NB4 (cell line): ENCODE measurements around the gene BDKRB2.

Experiments used
- CTCF ChIP-seq: IDR thresholded peaks from one replicate; pipeline ENCODE4 v1.5.1; 2012; ENCODE audit warnings: low read depth, low read length
- POLR2A ChIP-seq: IDR thresholded peaks from 2 replicates; pipeline ENCODE4 v1.6.1; 2011; ENCODE audit warnings: mild to moderate bottlenecking; ENCODE audit not compliant: insufficient read length; ENCODE audit errors: extremely low read depth

- no peak for TF ChIP-seq CTCF
- no peak for TF ChIP-seq POLR2A
These were observed 47.6 kb upstream of the BDKRB2 start for GRCh38 chr14:96156804-96157760.
